ENCODE results near the gene TIMMDC1. TPM values are rescaled to one million over a fixed set of nuclear protein-coding genes. Genes with fewer than 3 reads are reported as not detected.

Gene TIMMDC1
- total RNA-seq, 2 experiments from 2014 or later = 14.4 to 18.3 TPM

DNA sequence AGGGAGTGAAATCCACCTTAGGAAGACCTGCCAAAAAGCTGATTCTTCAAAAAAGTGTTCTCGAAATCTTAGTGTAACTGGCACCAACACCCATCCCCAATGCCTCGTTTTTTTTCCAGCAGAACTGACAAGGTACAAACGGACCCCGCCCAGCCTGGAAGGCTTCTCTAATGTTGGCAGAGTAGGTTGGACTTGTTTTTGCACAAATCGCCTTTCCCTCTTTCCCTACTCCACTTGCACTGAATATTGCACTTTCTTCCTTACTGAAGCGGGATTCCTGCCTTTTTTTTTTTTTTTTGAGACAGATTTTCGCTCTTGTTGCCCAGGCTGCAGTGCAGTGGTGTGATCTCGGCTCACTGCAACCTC is 544 bp upstream of the TIMMDC1 start:
- Histone ChIP-seq H3K4me1 (ENCODE audit: insufficient read depth, low read length) (peaks cover 20% of the 10 kb centered on the region), H3K27ac (ENCODE audit: low read depth in 1 of 2, low read length in 2 of 2) (peak overlapping the region; percentile 90 to 93), H3K27me3 (ENCODE audit: control insufficient read depth in 1 of 2, insufficient read depth in 2 of 2, low read length in 2 of 2) (no peaks in the 10 kb centered on the region), H3K9me3 (ENCODE audit: control insufficient read depth in 1 of 2, insufficient read depth in 1 of 2, low read length in 2 of 2) (no peaks in the 10 kb centered on the region), H3K36me3 (ENCODE audit: insufficient read depth, low read length) (peaks cover 3% of the 10 kb centered on the region), H3K4me3 (ENCODE audit: low read length) (peak overlapping the region; percentile 95)
- intact Hi-C loops (cut with DNase I, micrococcal nuclease) = loop anchor here (1.0 to 10.0 kb wide), 8 partner anchors 29 to 1097 kb away; partner anchors contain the start of genes COX17 (in 2 of the 2), GSK3B (in 1 of the 2), LRRC58 (in 1 of the 2) and NDUFB4 (in 1 of the 2)
- TF ChIP-seq, protein P1, sequence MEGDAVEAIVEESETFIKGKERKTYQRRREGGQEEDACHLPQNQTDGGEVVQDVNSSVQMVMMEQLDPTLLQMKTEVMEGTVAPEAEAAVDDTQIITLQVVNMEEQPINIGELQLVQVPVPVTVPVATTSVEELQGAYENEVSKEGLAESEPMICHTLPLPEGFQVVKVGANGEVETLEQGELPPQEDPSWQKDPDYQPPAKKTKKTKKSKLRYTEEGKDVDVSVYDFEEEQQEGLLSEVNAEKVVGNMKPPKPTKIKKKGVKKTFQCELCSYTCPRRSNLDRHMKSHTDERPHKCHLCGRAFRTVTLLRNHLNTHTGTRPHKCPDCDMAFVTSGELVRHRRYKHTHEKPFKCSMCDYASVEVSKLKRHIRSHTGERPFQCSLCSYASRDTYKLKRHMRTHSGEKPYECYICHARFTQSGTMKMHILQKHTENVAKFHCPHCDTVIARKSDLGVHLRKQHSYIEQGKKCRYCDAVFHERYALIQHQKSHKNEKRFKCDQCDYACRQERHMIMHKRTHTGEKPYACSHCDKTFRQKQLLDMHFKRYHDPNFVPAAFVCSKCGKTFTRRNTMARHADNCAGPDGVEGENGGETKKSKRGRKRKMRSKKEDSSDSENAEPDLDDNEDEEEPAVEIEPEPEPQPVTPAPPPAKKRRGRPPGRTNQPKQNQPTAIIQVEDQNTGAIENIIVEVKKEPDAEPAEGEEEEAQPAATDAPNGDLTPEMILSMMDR (IDR thresholded peaks at IDR 0.05) = no peak
- H3K36me3 Mint-ChIP-seq (ENCODE audit: low read depth) = peaks cover 32% of the 10 kb centered on the region
- H3K4me3 Mint-ChIP-seq = peak overlapping the region; percentile 99
- no peaks in the 10 kb centered on the region for H3K9me3 Mint-ChIP-seq
- peaks cover 42% of the 10 kb centered on the region for H3K4me1 Mint-ChIP-seq (ENCODE audit: low read depth)
- no peak for ATAC-seq (ENCODE audit: poor library complexity)
- peak overlapping the region; percentile 99 for H3K27ac Mint-ChIP-seq
- POLR2A ChIA-PET = interaction anchor here (0.6 to 3.3 kb wide), 23 partner anchors 9 to 1098 kb away, joined by 3 to 85 read pairs (median 5); partner anchors contain the start of genes ARHGAP31, B4GALT4, COX17 and GSK3B
- no peaks in the 10 kb centered on the region for H3K27me3 Mint-ChIP-seq
- peak in 3 of 14 experiments; percentile 10 to 23 (median 20) for DNase-seq
- CTCF ChIA-PET = interaction anchor here (0.9 to 1.5 kb wide), 4 partner anchors 28 to 50 kb away, joined by 3 to 7 read pairs (median 4); partner anchors contain the start of genes POGLUT1 and TMEM39A

DNA sequence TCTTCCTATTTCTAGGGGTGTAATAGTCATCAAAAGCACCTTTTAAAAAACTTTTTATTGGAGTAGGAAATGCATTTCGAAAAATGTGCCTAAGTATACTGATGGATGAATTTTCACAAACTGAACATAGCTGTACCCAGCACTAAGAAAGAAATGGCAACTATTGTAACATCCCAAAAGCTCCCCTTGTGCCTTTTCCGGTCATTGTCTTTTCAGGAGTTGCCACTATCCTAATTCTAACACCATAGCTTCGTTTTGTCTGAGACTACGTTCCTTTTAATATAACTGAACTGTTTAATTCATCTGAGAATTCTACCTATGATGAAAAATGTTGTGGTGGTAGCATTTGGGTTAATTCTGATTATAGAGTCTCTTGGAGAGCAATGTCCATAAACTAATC is 1.9 kb downstream of the TIMMDC1 start:
- peak overlapping the region; percentile 6 for H3K27ac Mint-ChIP-seq

DNA sequence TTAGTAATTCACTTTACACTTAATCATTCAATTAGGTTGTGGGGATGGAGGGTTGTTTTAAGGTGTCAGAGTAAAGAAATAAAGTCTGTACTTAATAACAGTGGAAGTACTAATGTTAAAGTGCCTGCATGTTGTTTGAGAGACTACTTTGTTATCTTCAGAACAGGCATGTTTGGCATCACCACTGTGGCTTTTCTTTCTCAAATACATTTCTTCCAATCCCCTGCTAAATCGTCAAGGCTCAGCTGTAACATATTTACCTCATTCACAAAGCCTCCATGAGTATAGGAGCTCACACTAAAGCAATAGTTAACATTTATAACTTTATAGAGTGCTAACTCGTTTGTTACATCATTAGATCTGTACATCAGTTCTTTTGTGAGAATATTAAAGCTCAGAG is 2.6 kb downstream of the TIMMDC1 start:
- Mint-ChIP-seq H3K9me3 (no peaks in the 10 kb centered on the region), H3K4me1 (ENCODE audit: low read depth) (peaks cover 55% of the 10 kb centered on the region), H3K36me3 (ENCODE audit: low read depth) (peaks cover 53% of the 10 kb centered on the region), H3K27me3 (no peaks in the 10 kb centered on the region), H3K27ac (peak overlapping the region; percentile 6), H3K4me3 (peak overlapping the region; percentile 63)
- intact Hi-C loops (cut with DNase I, micrococcal nuclease) = no loop called here
- no peaks in the 10 kb centered on the region for H3K9me3 ChIP-seq (ENCODE audit: control insufficient read depth in 1 of 2, insufficient read depth in 1 of 2, low read length in 2 of 2)
- H3K4me1 ChIP-seq (ENCODE audit: insufficient read depth, low read length) = peaks cover 20% of the 10 kb centered on the region
- TF ChIP-seq, protein P1 (IDR thresholded peaks at IDR 0.05) = no peak
- CTCF ChIA-PET = interaction anchor here (1.3 kb wide), 1 partner anchor 37 kb away, joined by 5 read pairs; the partner anchor contains the start of gene TMEM39A
- POLR2A ChIA-PET = interaction anchor here (1.4 to 1.5 kb wide), 2 partner anchors 32 to 38 kb away, joined by 4 to 8 read pairs; partner anchors contain the start of genes POGLUT1 and TMEM39A
- no peak overlapping the region for H3K27ac ChIP-seq (ENCODE audit: low read depth in 1 of 2, low read length in 2 of 2)
- H3K4me3 ChIP-seq (ENCODE audit: low read length) = no peak overlapping the region
- H3K36me3 ChIP-seq (ENCODE audit: insufficient read depth, low read length) = peaks cover 23% of the 10 kb centered on the region
- ATAC-seq (ENCODE audit: poor library complexity) (no peak), DNase-seq (no peak)
- no peaks in the 10 kb centered on the region for H3K27me3 ChIP-seq (ENCODE audit: control insufficient read depth in 1 of 2, insufficient read depth in 2 of 2, low read length in 2 of 2)

More for the DNA sequence above, 1.9 kb downstream of the TIMMDC1 start:
- intact Hi-C loops (cut with DNase I, micrococcal nuclease) = no loop called here
- Histone ChIP-seq H3K4me3 (ENCODE audit: low read length) (no peak overlapping the region), H3K4me1 (ENCODE audit: insufficient read depth, low read length) (peaks cover 20% of the 10 kb centered on the region), H3K27me3 (ENCODE audit: control insufficient read depth in 1 of 2, insufficient read depth in 2 of 2, low read length in 2 of 2) (no peaks in the 10 kb centered on the region), H3K27ac (ENCODE audit: low read depth in 1 of 2, low read length in 2 of 2) (no peak overlapping the region), H3K9me3 (ENCODE audit: control insufficient read depth in 1 of 2, insufficient read depth in 1 of 2, low read length in 2 of 2) (no peaks in the 10 kb centered on the region), H3K36me3 (ENCODE audit: insufficient read depth, low read length) (peaks cover 19% of the 10 kb centered on the region)
- Mint-ChIP-seq H3K4me3 (peak overlapping the region; percentile 99), H3K36me3 (ENCODE audit: low read depth) (peaks cover 47% of the 10 kb centered on the region), H3K27me3 (no peaks in the 10 kb centered on the region), H3K4me1 (ENCODE audit: low read depth) (peaks cover 52% of the 10 kb centered on the region), H3K9me3 (no peaks in the 10 kb centered on the region)
- ChIA-PET POLR2A (interaction anchor here (1.4 to 3.3 kb wide), 3 partner anchors 31 to 849 kb away, joined by 4 to 11 read pairs (median 8); partner anchors contain the start of genes LRRC58, POGLUT1 and TMEM39A), CTCF (interaction anchor here (1.3 kb wide), 1 partner anchor 37 kb away, joined by 5 read pairs; the partner anchor contains the start of gene TMEM39A)
- ATAC-seq (ENCODE audit: poor library complexity) = no peak
- no peak for DNase-seq
- TF ChIP-seq, protein P1 (IDR thresholded peaks at IDR 0.05) = no peak

All from CD4-positive, alpha-beta T cell (primary cell).